Loucy (cell line): ENCODE data around the gene MUC6.

Experiments used
- H2AFZ ChIP-seq: fragments of 200-600 bp; sonication (generic); 2 replicates; pipeline ENCODE4 v1.6.0; 2016; ENCODE audit warnings: antibody characterized with exemption, mild to moderate bottlenecking, low read length, moderate library complexity
- H3F3A ChIP-seq: fragments of 200-600 bp; 2 replicates; pipeline ENCODE4 v1.6.0; 2016; ENCODE audit warnings: antibody characterized with exemption, low read depth, mild to moderate bottlenecking
- H3K27me3 ChIP-seq: fragments of 200-600 bp; sonication (generic); 2 replicates; pipeline ENCODE4 v1.6.1; 2014; ENCODE audit warnings: low read length, mild to moderate bottlenecking; ENCODE audit not compliant: insufficient read depth, poor library complexity, severe bottlenecking
- H3K36me3 ChIP-seq: fragments of 200-600 bp; sonication (generic); 2 replicates; pipeline ENCODE4 v1.6.1; 2016; ENCODE audit warnings: low read length; ENCODE audit not compliant: insufficient read depth
- H3K4me1 ChIP-seq: fragments of 200-600 bp; sonication (generic); 2 replicates; pipeline ENCODE4 v1.5.1; 2014; ENCODE audit warnings: low read length, mild to moderate bottlenecking; ENCODE audit not compliant: insufficient read depth, poor library complexity, severe bottlenecking
- H3K4me2 ChIP-seq: fragments of 200-600 bp; sonication (generic); 2 replicates; pipeline ENCODE4 v1.6.0; 2014; ENCODE audit warnings: antibody characterized with exemption, low read length, low read depth, mild to moderate bottlenecking; ENCODE audit not compliant: poor library complexity, severe bottlenecking
- H3K4me3 ChIP-seq: fragments of 200-600 bp; sonication (generic); 2 replicates; pipeline ENCODE4 v1.5.1; 2014; ENCODE audit warnings: low read length, mild to moderate bottlenecking, mixed read lengths; ENCODE audit not compliant: poor library complexity, severe bottlenecking
- H3K79me2 ChIP-seq: fragments of 200-600 bp; sonication (generic); 2 replicates; pipeline ENCODE4 v1.6.1; 2014; ENCODE audit warnings: low read length; ENCODE audit not compliant: insufficient read depth
- H3K9ac ChIP-seq: fragments of 200-600 bp; sonication (generic); 2 replicates; pipeline ENCODE4 v1.6.0; 2014; ENCODE audit warnings: mild to moderate bottlenecking, low read depth, low read length, moderate library complexity; ENCODE audit not compliant: poor library complexity, severe bottlenecking
- H3K9me2 ChIP-seq: fragments of 200-600 bp; sonication (generic); replicated peaks from 2 replicates; pipeline ENCODE4 v1.6.1; 2016; ENCODE audit warnings: low read depth, low read length, mixed read lengths
- H3K9me3 ChIP-seq: fragments of 200-600 bp; sonication (generic); 2 replicates; pipeline ENCODE4 v1.6.1; 2014; ENCODE audit warnings: mild to moderate bottlenecking, antibody characterized with exemption, low read length, low read depth; ENCODE audit not compliant: insufficient read depth
- H4K20me1 ChIP-seq: fragments of 200-600 bp; sonication (generic); 2 replicates; pipeline ENCODE4 v1.6.0; 2014; ENCODE audit warnings: antibody characterized with exemption, low read length, mild to moderate bottlenecking; ENCODE audit not compliant: insufficient read depth, poor library complexity, severe bottlenecking
- CTCF ChIP-seq: fragments of 200-600 bp; sonication (generic); conservative IDR thresholded peaks from 2 replicates; pipeline ENCODE4 v1.5.1; 2014; ENCODE audit warnings: mild to moderate bottlenecking, antibody characterized with exemption, low read length
- EZH2phosphoT487 ChIP-seq: fragments of 200-600 bp; IDR thresholded peaks from 2 replicates; pipeline ENCODE4 v1.6.1; 2018; ENCODE audit warnings: antibody characterized with exemption, mild to moderate bottlenecking, moderate library complexity, borderline replicate concordance

Gene MUC6

GRCh38 chr11:1082346-1082727 lies 45.8 kb upstream of the MUC6 start:
- no peaks in the 10 kb centered on the region for H4K20me1 ChIP-seq
- H3K9me2 ChIP-seq: no peaks in the 10 kb centered on the region
- H3F3A ChIP-seq: no peaks in the 10 kb centered on the region
- no peak for TF ChIP-seq CTCF
- no peak for TF ChIP-seq EZH2phosphoT487
- H3K79me2 ChIP-seq: no peaks in the 10 kb centered on the region
- H3K27me3 ChIP-seq: no peaks in the 10 kb centered on the region
- no peaks in the 10 kb centered on the region for H3K4me1 ChIP-seq
- H3K36me3 ChIP-seq: no peaks in the 10 kb centered on the region
- H2AFZ ChIP-seq: no peak overlapping the region
- no peak overlapping the region for H3K4me2 ChIP-seq
- H3K9me3 ChIP-seq: no peaks in the 10 kb centered on the region
- H3K9ac ChIP-seq: no peak overlapping the region
- no peak overlapping the region for H3K4me3 ChIP-seq

- TF ChIP-seq CTCF: no peak
- no peak for TF ChIP-seq EZH2phosphoT487
- Histone ChIP-seq H3K79me2 (no peaks in the 10 kb centered on the region), H3K4me1 (no peaks in the 10 kb centered on the region), H3F3A (no peaks in the 10 kb centered on the region), H3K4me3 (no peak overlapping the region), H3K36me3 (no peaks in the 10 kb centered on the region), H3K4me2 (no peak overlapping the region), H2AFZ (no peak overlapping the region), H4K20me1 (no peaks in the 10 kb centered on the region), H3K9me3 (no peaks in the 10 kb centered on the region), H3K27me3 (no peaks in the 10 kb centered on the region), H3K9me2 (no peaks in the 10 kb centered on the region), H3K9ac (no peak overlapping the region)
These were observed 45.2 kb upstream of the MUC6 start for GRCh38 chr11:1081601-1082311.

- H3K9me2 ChIP-seq: no peaks in the 10 kb centered on the region
- H3K4me1 ChIP-seq: no peaks in the 10 kb centered on the region
- H3F3A ChIP-seq: no peaks in the 10 kb centered on the region
- H3K36me3 ChIP-seq: no peaks in the 10 kb centered on the region
- H3K27me3 ChIP-seq: no peaks in the 10 kb centered on the region
- H3K9ac ChIP-seq: no peak overlapping the region
- TF ChIP-seq EZH2phosphoT487 (no peak), CTCF (no peak)
- no peaks in the 10 kb centered on the region; the same call in 1 of the 2 replicates for H3K9me3 ChIP-seq
- H4K20me1 ChIP-seq: no peaks in the 10 kb centered on the region
- H3K4me3 ChIP-seq: no peak overlapping the region
- no peak overlapping the region for H3K4me2 ChIP-seq
- H3K79me2 ChIP-seq: no peaks in the 10 kb centered on the region
- no peak overlapping the region for H2AFZ ChIP-seq
These were observed 41.7 kb upstream of the MUC6 start for GRCh38 chr11:1078191-1078601.
